GM12872 (cell line): ENCODE results near the gene RGS6.

Experiments
- TF ChIP-seq, protein P1 (sequence below): IDR thresholded peaks from 3 replicates; pipeline ENCODE4 v1.5.1; 2011; ENCODE audit warnings: low read depth, mild to moderate bottlenecking, low read length, moderate library complexity; ENCODE audit not compliant: insufficient read depth

The RGS6 gene

GRCh38 chr14:72607386-72608130 lies 675.3 kb downstream of the RGS6 start:
- TF ChIP-seq, protein P1, sequence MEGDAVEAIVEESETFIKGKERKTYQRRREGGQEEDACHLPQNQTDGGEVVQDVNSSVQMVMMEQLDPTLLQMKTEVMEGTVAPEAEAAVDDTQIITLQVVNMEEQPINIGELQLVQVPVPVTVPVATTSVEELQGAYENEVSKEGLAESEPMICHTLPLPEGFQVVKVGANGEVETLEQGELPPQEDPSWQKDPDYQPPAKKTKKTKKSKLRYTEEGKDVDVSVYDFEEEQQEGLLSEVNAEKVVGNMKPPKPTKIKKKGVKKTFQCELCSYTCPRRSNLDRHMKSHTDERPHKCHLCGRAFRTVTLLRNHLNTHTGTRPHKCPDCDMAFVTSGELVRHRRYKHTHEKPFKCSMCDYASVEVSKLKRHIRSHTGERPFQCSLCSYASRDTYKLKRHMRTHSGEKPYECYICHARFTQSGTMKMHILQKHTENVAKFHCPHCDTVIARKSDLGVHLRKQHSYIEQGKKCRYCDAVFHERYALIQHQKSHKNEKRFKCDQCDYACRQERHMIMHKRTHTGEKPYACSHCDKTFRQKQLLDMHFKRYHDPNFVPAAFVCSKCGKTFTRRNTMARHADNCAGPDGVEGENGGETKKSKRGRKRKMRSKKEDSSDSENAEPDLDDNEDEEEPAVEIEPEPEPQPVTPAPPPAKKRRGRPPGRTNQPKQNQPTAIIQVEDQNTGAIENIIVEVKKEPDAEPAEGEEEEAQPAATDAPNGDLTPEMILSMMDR, result no peak

- TF ChIP-seq, protein P1, result no peak
Observed at GRCh38 chr14:72608391-72609204, 676.4 kb downstream of the RGS6 start.

DNA sequence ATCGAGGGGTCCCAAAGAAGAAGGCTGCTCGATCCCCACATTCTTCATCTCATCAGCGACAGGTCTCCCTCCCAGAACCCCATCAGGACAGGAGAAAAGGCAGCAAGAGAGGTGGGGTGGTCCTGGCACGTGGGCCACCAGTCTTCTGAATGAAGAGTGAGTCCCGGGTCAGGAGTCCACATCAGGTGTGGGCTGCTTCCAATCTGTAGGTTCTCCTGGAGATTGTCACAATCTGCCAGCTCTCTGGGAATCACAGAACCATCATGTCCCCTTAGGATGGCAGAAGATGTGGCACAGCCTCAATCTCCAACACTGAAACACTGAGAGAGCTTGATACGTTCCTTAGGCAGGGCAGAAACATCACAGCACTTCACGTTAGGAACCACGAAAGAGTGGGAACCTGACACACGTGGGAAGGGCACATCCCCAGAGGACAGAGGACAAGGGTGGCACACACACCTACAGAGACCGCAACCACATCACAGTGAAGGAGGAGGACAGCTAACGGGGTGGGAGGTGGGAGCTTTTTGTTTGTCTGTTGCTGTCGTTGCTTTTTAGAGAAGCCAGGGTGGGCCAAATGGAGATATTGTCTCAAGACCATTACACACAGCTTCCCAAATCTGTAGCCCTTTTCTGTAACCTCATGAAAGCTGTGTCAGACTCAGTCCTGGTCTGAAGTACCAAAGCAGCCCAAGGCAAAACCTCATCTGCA lies 677.1 kb downstream of the RGS6 start:
- TF ChIP-seq, protein P1, result no peak

DNA sequence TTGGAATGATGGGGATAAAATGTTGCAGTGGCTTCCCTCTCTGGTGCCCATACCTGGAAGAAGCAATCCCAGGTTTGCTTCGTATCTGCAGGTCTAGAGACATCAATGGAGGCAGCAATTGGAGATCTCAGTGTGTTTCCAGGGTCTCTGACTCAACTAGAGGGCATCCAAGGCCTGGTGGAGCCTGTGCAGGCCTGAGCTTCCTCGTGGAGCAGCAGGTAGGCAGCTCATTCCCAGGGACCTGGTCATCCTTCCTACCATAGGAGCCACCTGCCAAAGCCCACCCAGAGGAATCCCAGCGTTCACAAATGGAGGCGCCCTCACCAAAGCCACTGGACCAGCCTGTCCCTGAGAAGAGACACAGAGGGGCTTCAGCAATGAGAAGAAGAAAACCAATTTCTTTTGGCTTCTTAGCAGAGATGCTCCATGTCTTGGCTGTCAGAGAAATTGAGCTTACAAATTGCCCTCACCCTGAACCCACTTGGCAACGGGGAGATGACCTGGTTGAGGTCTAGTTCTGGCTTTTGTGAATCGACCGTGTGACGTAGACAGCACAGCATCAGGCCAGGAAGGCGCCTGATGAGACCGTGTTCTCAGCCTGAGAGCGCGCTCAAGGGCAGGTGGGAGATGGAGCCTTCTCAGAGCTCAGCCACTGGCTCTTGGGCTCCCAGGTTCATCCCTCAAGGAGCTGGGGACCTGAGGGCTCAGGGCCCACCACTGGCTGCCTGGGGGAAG lies 678.0 kb downstream of the RGS6 start:
- TF ChIP-seq, protein P1, result no peak

DNA sequence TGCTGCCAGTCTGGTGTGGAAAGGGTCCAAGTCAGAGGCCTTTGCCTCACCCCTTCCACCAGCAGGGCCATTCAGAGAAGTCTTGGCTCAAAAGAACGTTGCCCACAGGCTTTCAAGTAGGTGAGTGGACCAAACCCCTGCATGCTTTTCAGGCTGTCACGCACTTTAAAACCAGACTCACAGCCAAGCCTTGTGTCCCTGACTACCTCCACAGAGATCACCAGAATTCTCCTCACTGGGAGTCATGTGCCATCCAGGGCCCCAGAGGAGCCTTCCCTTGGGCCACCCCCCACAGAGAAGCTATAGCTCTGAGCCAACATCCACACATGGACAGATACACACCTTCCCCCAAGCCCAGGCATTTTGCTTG lies 678.6 kb downstream of the RGS6 start:
- TF ChIP-seq, protein P1, result no peak

GRCh38 chr14:72611506-72611905 lies 679.3 kb downstream of the RGS6 start:
- TF ChIP-seq, protein P1, result no peak
